GM18526 (cell line): Measurements from ENCODE around the gene ATG9A.

Source experiments
- POLR2A ChIP-seq: IDR thresholded peaks from 3 replicates; pipeline ENCODE4 v1.6.1; 2011; ENCODE audit not compliant: insufficient read length; ENCODE audit errors: extremely low read depth

The ATG9A gene

GRCh38 chr2:219261024-219261855 is 31.8 kb upstream of the ATG9A start:
- TF ChIP-seq POLR2A, result no peak

GRCh38 chr2:219254590-219255201 is 25.3 kb upstream of the ATG9A start:
- TF ChIP-seq POLR2A, result no peak

GRCh38 chr2:219253753-219254589 is 24.5 kb upstream of the ATG9A start, which contains the start of gene TUBA4A:
TUBA4A (minus strand) TSS chr2:219253918; CDS start chr2:219253858, 60 bp downstream.
- TF ChIP-seq POLR2A, result peak; percentile 100

- TF ChIP-seq POLR2A, result no peak
Observed at GRCh38 chr2:219252900-219253752, 23.7 kb upstream of the ATG9A start, which contains the start of gene TUBA4B. TUBA4B (plus strand) TSS chr2:219253243; CDS start chr2:219253408, 165 bp downstream.

- TF ChIP-seq POLR2A, result no peak
Observed at GRCh38 chr2:219252570-219252899, 23.1 kb upstream of the ATG9A start.

GRCh38 chr2:219252084-219252483 is 22.6 kb upstream of the ATG9A start:
- no peak for TF ChIP-seq POLR2A

GRCh38 chr2:219251656-219252055 is 22.2 kb upstream of the ATG9A start:
- TF ChIP-seq POLR2A, result no peak

GRCh38 chr2:219250049-219250781 is 20.8 kb upstream of the ATG9A start:
- no peak for TF ChIP-seq POLR2A

- TF ChIP-seq POLR2A, result peak; percentile 58
Observed at GRCh38 chr2:219249203-219249980, 20.0 kb upstream of the ATG9A start.

- no peak for TF ChIP-seq POLR2A
Observed at GRCh38 chr2:219248845-219249202, 19.4 kb upstream of the ATG9A start.

GRCh38 chr2:219247678-219248642 is 18.5 kb upstream of the ATG9A start:
- TF ChIP-seq POLR2A, result peak; percentile 24

GRCh38 chr2:219246559-219246958 is 17.1 kb upstream of the ATG9A start:
- TF ChIP-seq POLR2A, result no peak
